IPS DF 4.7 (cell line): ENCODE data around the gene TOM1L2.
"Not testable (repeated sequence)": the region's sequence is repeated elsewhere in the genome, so short reads cannot be mapped to it uniquely, and the experiment has no call there.

Experiments
- DNase-seq: peaks from one replicate; pipeline ENCODE4 v3.0.0-alpha.2; 2013; ENCODE audit warnings: low spot score; ENCODE audit errors: extremely low read depth

TOM1L2 gene

GRCh38 chr17:17924857-17925250 lies 47.3 kb downstream of the TOM1L2 start:
- no peak for DNase-seq

GRCh38 chr17:17924131-17924856 lies 47.9 kb downstream of the TOM1L2 start:
- DNase-seq: no peak

GRCh38 chr17:17922070-17922614 lies 50.1 kb downstream of the TOM1L2 start:
- no peak for DNase-seq

- no peak for DNase-seq
Observed at GRCh38 chr17:17921192-17922069, 50.8 kb downstream of the TOM1L2 start.

- no peak for DNase-seq
Observed at GRCh38 chr17:17919169-17920107, 52.8 kb downstream of the TOM1L2 start.

DNA sequence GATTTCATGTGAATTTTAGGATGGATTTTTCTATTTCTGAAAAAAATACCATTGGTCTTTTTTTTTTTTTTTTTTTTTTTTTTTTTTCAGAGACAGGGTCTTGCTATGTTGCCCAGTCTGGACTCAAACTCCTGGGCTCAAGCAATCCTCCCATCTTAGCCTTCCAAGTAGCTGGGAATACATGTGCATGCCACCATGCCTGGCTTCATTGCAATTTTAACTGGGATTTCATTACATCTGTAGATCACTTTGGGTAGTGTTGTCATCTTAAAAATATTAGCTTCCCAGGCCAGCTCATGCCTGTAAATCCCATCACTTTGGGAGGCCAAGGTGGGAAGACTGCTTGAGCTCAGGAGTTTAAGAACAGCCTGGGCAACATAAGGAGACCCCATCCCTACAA lies 54.8 kb downstream of the TOM1L2 start:
- DNase-seq: no peak

DNA sequence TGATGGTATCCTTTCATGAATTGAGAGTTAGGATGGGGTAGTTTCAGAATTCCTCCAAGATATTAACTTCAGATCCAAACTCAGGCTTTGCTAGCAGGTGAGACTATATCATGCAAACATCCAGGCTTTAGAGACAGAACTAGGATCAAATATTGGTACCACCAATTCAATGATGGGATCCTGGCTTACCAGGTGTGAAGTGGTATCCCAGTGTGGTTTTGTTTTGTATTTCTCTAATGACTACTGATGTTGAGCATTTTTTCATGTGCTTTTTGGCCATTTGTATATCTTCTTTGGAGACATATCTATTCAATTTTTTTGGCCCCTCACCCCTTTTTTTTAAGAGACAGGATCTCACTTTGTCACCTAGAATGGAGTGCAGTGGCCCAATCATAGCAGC lies 57.0 kb downstream of the TOM1L2 start:
- no peak for DNase-seq

GRCh38 chr17:17913695-17914332 lies 58.4 kb downstream of the TOM1L2 start:
- no peak for DNase-seq

DNA sequence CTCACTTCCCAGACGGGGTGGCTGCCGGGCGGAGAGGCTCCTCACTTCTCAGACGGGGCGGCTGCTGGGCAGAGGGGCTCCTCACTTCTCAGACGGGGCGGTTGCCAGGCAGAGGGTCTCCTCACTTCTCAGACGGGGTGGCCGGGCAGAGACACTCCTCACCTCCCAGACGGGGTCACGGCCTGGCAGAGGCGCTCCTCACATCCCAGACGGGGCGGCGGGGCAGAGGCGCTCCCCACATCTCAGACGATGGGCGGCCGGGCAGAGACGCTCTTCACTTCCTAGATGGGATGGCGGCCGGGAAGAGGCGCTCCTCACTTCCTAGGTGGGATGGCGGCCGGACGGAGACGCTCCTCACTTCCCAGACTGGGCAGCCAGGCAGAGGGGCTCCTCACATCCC lies 59.9 kb downstream of the TOM1L2 start:
- DNase-seq: not testable (repeated sequence)

GRCh38 chr17:17911001-17911613 lies 61.1 kb downstream of the TOM1L2 start:
- DNase-seq: no peak

DNA sequence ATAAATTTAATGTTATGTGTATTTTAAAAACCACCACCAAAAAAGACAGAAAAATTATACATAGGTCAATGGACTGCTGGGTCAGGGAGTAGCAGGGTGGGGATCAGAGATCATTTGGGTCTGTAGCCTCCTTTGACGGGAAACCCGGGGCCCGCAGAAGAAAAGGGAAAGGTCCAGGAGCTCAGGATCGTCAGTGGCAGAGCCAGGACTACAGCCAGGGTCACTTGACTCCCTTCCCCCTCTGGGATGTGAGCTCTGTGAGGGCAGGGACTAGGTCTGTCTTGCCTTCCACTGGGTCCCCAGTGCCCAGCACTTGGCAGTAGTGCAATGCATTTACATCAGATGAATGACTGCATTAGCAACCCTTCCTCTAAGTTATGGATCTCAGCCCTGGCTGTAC lies 62.1 kb downstream of the TOM1L2 start:
- no peak for DNase-seq

DNA sequence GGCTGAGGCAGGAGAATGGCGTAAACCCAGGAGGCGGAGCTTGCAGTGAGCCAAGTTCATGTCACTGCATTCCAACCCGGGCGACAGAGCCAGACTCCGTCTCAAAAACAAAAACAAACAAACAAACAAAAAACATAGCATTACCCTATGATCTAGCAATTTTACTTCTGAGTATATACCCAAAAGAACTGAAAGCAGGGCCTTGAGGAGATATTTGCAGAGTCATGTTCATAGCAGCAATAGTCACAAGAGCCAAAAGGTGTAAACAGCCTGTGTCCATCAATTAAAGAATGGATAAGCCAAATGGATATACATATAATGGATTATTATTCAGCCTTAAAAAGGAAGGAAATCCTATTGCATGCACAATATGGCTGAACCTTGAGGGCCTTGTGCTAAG lies 63.1 kb downstream of the TOM1L2 start:
- DNase-seq: no peak

DNA sequence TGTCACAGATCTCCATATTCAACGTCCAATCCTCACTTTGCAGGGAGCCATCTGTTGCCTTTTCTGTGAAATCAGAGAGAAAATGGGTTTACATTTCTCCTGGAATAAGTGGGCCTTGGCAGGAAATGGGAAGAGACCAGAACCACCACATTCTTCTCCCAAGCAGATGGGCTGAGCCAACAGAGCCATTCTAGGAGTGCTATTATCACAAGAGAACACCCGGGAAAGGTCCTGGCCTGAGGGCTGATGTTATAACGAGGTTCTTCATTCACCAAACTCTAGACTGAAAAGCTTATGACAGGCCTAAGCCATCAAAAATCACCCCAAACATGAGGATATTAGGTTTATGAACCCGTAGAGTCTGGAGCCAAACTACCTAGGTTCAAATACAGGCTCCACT lies 64.7 kb downstream of the TOM1L2 start:
- no peak for DNase-seq

GRCh38 chr17:17906418-17907215 lies 65.6 kb downstream of the TOM1L2 start:
- no peak for DNase-seq

DNA sequence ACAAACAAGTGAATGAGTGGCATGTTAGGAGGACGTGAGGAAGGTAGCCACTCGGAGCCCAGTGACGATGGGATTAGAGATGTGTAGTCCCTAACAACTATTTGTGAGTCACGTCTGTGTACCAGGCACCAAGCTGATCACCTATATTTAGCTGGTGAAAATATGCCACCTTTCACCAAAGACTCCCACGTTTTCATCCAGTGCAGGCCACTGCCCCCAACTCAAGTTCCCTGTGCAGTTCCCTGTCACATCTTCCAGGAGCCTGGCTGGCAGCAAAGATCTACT lies 67.2 kb downstream of the TOM1L2 start:
- DNase-seq: no peak

DNA sequence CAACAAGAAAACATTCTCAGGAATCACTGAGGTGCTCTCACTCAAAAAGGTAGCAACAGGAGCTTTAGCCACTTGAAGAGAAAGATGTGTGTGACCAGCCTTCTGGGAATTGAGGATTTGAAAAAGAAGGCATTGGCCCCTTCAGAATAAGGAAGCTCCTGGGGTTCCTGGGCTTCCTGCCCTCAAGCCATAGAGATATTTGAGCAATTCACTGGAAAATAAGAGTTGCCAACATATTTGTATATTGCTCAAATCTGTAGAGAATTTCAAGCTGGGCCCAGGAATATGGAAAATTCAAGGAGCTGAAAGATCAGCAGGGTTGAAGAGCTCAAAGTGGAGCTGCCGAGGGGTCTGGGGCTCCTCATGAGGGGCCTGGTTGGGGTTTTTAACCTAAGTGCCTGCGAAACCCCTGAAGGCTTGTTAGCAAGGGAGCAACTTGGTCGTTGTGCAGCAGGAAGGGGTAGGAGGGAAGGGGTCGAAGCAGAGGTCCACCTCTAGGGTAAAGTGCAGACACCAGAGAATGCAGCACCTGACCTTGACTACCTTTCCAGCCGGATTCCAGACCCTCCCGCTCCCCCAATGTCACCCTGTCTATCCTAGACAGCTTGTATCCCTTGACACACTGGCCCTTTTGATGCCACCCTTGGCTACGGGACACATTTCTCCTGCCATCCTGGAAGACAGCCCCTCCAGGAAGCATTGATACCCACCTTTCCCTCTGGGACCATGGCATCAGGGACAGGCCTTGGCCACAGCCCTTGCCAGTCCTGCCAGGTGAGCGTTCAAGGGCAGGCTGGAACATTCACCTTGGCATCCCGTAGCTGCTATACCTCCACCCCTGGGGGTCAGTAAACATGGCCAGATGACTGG lies 67.8 kb downstream of the TOM1L2 start:
- no peak for DNase-seq

GRCh38 chr17:17902877-17903276 lies 69.3 kb downstream of the TOM1L2 start:
- no peak for DNase-seq

- no peak for DNase-seq
Observed at GRCh38 chr17:17902376-17902775, 69.8 kb downstream of the TOM1L2 start.
